Activated T-cell treated with anti-CD3 and anti-CD28 coated beads for 48 hours (primary cell): ENCODE measurements around the gene FABP7.

Experiments
- DNase-seq: peaks from one replicate; pipeline ENCODE4 v3.0.0-alpha.2; 2020; ENCODE audit warnings: low read depth

FABP7 gene

GRCh38 chr6:122798099-122798641 lies 18.7 kb downstream of the FABP7 start:
- peak; percentile 3 for DNase-seq

DNA sequence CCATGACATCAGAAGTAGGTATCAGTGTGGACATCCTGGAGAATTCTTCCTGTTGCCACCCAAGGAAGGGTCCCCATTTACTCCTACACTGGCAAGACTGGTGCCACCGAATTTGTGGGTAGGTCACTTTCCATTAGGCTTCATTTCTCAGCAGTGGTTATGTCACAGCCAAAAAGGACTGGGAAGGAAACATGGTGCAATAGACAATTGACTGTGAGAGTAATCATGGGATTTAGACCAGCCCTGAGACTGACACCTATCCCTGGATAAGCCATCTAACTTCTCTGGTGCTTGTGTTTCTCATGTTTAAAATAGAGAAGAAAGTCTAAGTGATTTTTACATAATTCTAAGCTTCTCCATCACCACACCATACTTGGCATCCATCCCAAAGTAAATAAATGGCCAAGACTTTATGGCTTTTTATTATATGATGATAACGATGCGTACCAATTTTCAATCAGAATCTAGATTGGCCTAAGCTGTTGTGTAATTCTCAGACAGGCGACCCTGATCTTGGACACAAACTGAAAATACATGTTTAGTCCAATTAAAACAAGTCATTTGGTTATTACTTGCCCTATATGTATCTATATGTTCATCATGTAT lies 19.7 kb downstream of the FABP7 start:
- DNase-seq, result no peak

- no peak for DNase-seq
These were observed 20.6 kb downstream of the FABP7 start for GRCh38 chr6:122799916-122800686.

DNA sequence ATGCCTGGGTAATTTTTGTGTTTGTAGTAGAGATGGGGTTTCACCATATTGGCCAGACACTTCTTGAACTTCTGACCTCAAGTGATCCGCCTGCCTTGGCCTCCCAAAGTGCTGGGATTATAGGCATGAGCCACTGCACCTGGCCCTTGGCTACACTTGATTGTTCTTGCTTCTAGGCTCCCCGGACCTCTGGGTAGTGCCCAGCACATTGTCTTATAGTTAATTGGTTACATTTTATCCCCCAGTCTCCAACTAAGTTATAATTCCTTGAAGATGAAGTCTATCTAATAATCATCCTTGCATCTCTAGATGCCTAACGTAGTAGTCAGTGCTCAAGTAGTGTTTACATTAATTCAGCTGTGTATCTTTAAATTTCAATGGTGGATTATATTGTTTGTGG lies 21.4 kb downstream of the FABP7 start:
- no peak for DNase-seq

GRCh38 chr6:122801397-122801796 lies 21.9 kb downstream of the FABP7 start:
- no peak for DNase-seq

- no peak for DNase-seq
These were observed 23.7 kb downstream of the FABP7 start for GRCh38 chr6:122803171-122803661.

DNA sequence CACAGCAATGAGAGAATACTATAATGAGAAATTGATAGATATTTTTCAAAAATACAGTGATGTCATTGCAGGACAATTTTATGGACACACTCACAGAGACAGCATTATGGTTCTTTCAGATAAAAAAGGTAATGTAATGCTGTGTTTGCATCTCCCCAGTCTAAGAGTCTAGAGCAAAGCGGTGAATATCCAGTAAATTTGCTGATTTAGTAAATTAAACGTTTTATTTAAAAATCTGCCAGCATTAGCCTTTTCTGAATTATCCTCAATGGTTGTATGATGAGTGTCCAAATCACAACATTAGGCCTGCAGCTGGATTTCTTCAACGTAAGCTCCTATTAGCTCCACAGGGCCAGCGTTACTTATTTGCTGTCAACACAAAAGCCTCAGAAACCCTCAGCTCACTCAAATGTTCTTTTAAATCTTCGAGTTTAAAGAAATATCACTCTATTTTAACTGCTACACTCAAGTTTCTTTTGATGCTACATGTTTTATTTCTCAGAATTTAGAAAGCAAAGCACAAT lies 25.5 kb downstream of the FABP7 start:
- no peak for DNase-seq

DNA sequence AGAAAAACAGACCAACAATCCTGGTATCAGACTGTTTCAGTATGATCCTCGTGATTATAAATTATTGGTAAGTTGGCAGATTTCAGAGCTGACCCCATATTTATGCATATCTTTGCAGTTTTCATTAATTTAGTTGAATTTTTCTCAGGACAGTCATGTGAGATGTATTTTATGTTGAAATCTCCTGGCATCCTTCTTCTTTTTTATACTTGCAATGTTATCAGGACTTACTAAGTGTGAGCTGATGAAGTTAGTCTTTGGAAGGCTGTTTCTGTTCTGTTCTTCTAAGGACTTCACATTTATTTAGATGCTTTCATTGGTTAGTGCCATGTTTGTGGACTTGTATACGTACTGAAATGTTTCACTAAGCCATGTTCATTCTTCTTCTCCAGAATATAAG lies 26.8 kb downstream of the FABP7 start:
- DNase-seq, result no peak

- DNase-seq, result no peak
These were observed 28.8 kb downstream of the FABP7 start for GRCh38 chr6:122808121-122808885.

- no peak for DNase-seq
These were observed 29.5 kb downstream of the FABP7 start for GRCh38 chr6:122809001-122809400.

GRCh38 chr6:122809691-122810090 lies 30.2 kb downstream of the FABP7 start:
- no peak for DNase-seq

DNA sequence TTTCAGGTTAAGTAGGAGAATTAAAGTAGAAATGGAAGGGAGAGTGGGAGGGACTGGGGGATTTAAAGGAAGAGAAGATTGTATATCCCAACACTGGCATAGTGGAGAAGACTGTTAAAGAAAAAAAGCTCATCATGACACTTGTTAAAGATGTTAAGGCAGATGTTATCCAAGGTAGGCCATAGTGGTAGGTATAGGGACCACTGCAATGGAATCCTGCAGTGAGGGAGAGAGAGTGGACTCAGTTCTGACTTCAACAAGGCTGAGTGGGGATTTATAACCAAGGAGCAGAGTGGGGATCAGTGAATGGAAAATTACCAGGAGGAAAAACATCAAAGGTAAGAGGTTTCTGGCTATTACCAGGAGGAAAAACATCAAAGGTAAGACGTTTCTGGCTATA lies 30.7 kb downstream of the FABP7 start:
- DNase-seq, result no peak

DNA sequence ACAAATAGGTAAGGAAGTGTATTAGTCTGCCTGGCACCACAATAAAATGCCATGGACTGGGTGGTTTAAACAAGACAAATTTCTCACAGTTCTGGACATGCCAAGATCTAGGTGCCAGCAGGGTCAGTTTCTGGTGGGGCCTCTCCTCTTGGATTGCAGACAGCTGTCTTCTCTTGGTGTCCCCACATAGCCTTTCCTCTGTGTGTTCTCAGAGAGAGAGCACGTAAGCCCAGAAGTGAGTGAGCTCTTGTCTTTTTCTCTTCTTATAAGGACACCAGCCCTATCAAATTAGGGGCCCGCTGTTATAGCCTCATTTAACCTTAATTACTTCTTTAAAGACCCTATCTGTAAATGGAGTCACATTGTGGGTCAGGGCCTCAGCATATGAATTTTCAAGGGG lies 37.8 kb downstream of the FABP7 start:
- no peak for DNase-seq

- DNase-seq, result no peak
These were observed 38.2 kb downstream of the FABP7 start for GRCh38 chr6:122817766-122818165.

DNA sequence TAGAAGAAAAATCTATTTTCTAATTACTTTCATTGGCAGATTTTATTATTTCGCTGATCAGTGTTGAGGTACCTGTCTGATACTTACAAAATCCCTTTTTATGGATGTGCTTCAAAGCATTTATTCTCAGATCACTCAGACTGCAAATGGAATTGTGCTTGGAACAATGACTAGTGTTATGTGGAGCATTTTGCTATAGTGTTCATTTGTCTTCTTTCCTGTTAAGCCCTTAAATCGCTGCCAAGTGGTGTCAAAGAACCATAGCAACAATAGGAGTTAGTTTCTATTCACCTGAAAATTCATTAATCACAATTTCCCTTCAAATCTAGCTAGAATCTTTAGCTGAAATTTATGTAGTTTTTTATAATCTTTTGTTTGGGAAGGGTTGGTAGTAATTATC lies 39.4 kb downstream of the FABP7 start:
- no peak for DNase-seq

GRCh38 chr6:122821095-122821494 lies 41.6 kb downstream of the FABP7 start:
- DNase-seq, result no peak

GRCh38 chr6:122825163-122825562 lies 45.6 kb downstream of the FABP7 start:
- DNase-seq, result no peak

DNA sequence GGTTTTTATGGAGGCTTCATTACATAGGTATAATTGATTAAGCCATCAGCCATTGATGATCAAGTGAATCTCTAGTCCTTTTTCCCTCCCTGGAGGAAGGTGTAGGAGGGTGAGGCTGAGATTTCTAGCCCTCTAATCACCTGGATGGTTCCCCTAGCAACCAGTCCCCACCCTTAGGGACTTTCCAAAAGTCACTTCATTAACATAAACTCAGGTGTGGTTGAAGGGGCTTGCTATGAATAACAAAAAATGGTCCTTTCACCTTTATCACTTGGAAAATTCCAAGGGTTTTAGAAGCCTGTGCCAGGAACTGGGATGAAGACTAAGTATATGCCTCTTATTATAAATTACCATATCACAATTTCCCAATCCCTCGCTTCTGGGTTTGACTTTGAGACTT lies 49.9 kb downstream of the FABP7 start:
- DNase-seq, result no peak

GRCh38 chr6:122831511-122831910 lies 52.0 kb downstream of the FABP7 start:
- no peak for DNase-seq

GRCh38 chr6:122832459-122832858 lies 52.9 kb downstream of the FABP7 start:
- no peak for DNase-seq

- no peak for DNase-seq
These were observed 53.5 kb downstream of the FABP7 start for GRCh38 chr6:122833021-122833491.
